ENCODE measurements around the gene JMJD4.

GRCh38 chr1:227697321-227697864 is 37.7 kb downstream of the JMJD4 start:
- TF ChIP-seq CTCF (conservative IDR thresholded peaks at IDR 0.05; ENCODE audit: low read depth, low read length) = no peak
- no peak for TF ChIP-seq EZH2 (IDR thresholded peaks at IDR 0.05; ENCODE audit: borderline replicate concordance, low read depth, low read length, poor library complexity, severe bottlenecking)
